ENCODE measurements around the gene PHKA2.

GRCh38 chrX:18974993-18975392 lies 8.9 kb downstream of the PHKA2 start:
- TF ChIP-seq CTCF (IDR thresholded peaks at IDR 0.05 in 2 of 3, conservative IDR thresholded peaks at IDR 0.05 in 1 of 3; ENCODE audit: control insufficient read depth in 2 of 3, extremely low read depth in 1 of 3, insufficient read depth in 1 of 3, low read depth in 3 of 3, low read length in 3 of 3) (no peak), BRCA1 (IDR thresholded peaks at IDR 0.05; ENCODE audit: low read depth, low read length) (no peak), POLR2A (IDR thresholded peaks at IDR 0.05; ENCODE audit: low read depth, low read length) (no peak), NFYB (IDR thresholded peaks at IDR 0.05; ENCODE audit: insufficient read depth, low read depth, low read length) (no peak), SMAD1 (IDR thresholded peaks at IDR 0.05; ENCODE audit: low read depth, partially characterized antibody) (no peak), EZH2 (IDR thresholded peaks at IDR 0.05; ENCODE audit: borderline replicate concordance, control insufficient read depth, low read depth, low read length) (no peak)

Measured in GM12878 (cell line).